GM12801 (cell line): ENCODE measurements around the gene STARD3.

Experiments
- TF ChIP-seq, protein P1 (sequence below): IDR thresholded peaks from one replicate; pipeline ENCODE4 v1.5.1; 2011; ENCODE audit warnings: control low read depth; ENCODE audit not compliant: insufficient read length; ENCODE audit errors: extremely low read depth

Gene STARD3

GRCh38 chr17:39636927-39637736 lies at the start of gene STARD3:
Gene STARD3, plus strand, starts transcription at chr17:39637144. Its CDS starts 16,388 bp downstream, at chr17:39653532.
- TF ChIP-seq, protein P1, sequence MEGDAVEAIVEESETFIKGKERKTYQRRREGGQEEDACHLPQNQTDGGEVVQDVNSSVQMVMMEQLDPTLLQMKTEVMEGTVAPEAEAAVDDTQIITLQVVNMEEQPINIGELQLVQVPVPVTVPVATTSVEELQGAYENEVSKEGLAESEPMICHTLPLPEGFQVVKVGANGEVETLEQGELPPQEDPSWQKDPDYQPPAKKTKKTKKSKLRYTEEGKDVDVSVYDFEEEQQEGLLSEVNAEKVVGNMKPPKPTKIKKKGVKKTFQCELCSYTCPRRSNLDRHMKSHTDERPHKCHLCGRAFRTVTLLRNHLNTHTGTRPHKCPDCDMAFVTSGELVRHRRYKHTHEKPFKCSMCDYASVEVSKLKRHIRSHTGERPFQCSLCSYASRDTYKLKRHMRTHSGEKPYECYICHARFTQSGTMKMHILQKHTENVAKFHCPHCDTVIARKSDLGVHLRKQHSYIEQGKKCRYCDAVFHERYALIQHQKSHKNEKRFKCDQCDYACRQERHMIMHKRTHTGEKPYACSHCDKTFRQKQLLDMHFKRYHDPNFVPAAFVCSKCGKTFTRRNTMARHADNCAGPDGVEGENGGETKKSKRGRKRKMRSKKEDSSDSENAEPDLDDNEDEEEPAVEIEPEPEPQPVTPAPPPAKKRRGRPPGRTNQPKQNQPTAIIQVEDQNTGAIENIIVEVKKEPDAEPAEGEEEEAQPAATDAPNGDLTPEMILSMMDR = no peak

DNA sequence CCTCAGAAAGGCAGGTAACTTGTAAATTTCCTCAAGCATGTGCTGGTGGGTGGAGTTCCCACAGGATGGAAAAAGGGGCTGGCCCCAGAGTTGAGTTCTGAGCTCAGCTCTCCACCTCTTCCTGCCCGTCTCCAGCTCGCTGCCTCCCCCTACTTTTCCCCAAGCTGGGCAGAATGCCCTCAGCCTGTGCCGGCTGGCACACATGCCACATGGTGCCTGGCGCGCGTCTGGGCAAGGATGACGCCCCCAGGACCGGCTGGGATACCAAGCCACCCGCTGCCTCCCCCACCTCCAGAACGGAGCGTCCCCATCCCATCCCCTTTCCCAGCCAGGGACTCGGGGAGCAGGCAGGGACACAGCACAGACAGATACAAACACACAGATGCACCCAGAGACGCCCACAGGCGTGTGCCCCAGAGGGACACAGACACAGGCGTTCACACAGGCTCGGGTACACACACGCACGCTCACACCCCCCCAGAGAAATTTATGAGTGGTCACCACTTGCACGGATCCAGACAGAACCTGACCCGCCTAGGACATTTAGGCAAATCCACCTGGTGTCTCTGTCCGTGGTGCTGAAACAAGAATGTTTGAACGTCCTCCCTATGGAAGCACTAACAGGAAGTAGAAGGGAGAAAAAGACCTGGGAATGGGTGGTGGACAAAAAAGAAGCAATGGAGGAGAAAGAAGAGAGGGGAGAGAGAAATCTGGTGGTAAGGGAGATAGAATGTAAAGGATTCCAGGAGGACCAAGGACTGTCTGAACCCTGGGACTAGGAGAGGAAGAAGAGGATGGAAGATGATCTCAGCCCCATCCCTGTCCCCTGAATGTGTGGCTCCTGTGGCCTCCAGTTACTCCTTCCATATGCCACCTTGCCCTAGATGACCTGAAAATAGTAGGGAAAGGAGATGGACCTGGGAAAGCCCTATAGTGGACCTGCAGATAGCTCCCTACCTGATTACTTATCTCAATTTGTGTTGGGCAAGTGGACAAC lies 44.7 kb upstream of the STARD3 start:
- TF ChIP-seq, protein P1 = no peak

DNA sequence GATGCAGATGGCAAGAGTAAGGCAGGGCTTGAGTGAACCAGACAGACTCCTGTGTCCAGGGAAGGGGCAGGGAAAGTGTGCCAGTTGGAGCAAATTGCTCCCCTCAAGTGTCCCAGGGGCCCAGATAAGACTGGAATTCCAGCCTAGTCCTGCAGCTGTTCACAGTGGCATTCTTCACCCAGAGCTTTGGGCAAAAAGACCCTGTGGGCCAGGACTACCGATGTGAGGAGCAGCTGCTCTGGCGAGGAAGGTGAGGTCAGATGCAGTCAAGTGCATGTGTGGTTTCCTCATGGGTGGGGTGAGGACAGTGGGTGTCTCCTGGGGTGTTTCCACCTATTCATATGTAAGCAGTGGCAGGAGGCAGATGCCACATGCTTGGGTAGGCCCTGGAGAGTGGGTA lies 43.6 kb upstream of the STARD3 start:
- TF ChIP-seq, protein P1 = no peak

DNA sequence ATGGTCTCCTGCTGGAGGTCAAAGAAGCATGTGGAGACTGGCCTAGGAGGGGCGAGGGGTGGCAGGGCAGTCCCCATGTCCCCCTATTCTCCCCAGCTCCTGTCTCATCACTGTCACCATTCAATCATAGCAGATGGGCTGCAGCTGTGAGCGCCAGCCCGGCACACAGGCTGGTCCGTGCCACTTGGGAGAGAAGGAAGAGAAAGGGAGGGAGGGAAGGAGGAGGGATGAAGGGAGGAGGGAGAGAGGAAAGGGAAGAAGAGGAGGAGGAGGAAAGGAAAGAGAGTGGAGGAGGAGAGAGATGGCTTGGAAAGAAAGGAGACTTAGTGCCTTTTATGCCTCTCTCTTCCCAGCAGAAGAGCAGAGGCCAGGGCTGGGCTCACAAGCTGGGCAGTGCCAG lies 41.6 kb upstream of the STARD3 start:
- TF ChIP-seq, protein P1 = no peak

- TF ChIP-seq, protein P1 = no peak
These were observed 40.9 kb upstream of the STARD3 start for GRCh38 chr17:39595928-39596510.

DNA sequence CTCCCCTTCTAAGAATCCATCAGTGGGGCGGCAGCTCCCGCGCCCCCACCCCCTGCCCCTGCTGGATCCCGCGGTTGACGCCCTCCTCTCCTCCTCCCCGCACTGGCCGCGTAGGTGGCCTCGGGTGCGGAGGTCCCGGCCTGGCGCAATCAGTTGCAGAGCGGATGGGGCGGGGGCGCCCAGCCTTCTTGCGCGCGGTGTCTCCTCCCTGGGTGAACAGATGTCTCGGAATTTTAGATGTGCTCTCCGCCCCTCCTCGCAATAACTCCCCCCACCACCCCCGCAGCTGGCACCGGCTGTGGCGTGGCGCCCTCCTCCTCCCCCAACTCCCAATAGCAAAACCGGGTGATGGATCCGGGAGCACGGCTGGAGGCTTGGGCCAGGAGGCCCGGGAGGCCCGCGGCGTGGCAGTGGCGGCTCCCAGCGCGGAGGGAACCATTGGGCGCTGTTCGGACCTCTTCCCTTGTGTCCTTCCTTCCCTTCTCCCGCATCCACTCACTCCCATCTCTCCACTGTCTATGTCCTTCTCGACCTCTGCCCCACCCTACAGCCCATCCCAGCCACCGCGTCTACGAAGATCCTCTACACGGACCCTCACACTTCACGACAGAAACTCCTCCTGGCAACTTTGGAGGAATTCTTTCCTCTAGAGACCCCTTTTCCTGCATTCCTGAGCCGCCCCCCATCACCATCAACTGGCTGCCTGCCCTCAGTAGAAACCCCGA lies 40.2 kb upstream of the STARD3 start:
- TF ChIP-seq, protein P1 = no peak
